GM10266 (cell line): ENCODE data around the gene PPP1R1B.

Experiments
- DNase-seq: peaks from one replicate; pipeline ENCODE4 v3.0.0; 2012; ENCODE audit errors: extremely low spot score
- CTCF ChIP-seq: IDR thresholded peaks from 2 replicates; pipeline ENCODE4 v1.5.1; 2012; ENCODE audit warnings: mild to moderate bottlenecking, low read depth; ENCODE audit not compliant: control insufficient read depth, insufficient read depth; ENCODE audit errors: missing control alignments

The PPP1R1B gene

GRCh38 chr17:39667945-39668924 is 41.5 kb downstream of the PPP1R1B start, which contains the start of gene PNMT:
Gene PNMT, plus strand, starts transcription at chr17:39668453. Its CDS starts 23 bp downstream, at chr17:39668476.
- peak; percentile 79 for TF ChIP-seq CTCF
- peak; percentile 81 for DNase-seq

DNA sequence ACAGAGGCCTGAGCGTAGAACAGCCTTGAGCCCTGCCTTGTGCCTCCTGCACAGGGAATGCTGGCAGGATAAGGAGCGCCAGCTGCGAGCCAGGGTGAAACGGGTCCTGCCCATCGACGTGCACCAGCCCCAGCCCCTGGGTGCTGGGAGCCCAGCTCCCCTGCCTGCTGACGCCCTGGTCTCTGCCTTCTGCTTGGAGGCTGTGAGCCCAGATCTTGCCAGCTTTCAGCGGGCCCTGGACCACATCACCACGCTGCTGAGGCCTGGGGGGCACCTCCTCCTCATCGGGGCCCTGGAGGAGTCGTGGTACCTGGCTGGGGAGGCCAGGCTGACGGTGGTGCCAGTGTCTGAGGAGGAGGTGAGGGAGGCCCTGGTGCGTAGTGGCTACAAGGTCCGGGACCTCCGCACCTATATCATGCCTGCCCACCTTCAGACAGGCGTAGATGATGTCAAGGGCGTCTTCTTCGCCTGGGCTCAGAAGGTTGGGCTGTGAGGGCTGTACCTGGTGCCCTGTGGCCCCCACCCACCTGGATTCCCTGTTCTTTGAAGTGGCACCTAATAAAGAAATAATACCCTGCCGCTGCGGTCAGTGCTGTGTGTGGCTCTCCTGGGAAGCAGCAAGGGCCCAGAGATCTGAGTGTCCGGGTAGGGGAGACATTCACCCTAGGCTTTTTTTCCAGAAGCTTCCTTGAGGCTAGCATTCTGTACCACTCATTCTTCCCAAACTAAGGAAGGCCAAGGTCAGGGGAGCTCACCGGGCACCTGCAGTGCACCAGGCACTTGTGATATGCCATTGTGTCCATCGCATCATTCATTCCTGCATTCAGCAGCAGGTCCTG is 43.4 kb downstream of the PPP1R1B start:
- no peak for TF ChIP-seq CTCF
- DNase-seq: no peak

DNA sequence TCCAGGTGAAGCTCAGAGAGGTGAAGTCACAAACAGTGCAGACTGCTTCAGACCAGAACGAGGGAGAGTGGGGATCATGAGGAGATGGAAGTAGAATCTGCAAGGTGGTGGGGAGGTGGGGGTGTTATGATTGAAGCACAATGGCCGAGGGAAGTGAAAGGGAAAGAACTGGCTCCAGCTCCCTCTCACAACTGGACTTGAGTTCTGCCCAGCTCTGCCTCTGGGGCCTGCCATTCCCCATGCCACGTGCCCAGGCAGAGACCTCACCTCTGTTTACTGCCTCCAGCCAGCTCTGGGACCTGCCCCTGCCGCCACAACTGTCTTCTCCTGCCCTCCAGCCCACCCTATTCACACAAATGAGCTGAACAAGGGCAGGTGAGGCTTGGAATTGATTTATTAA is 44.0 kb downstream of the PPP1R1B start:
- no peak for TF ChIP-seq CTCF
- DNase-seq: no peak

DNA sequence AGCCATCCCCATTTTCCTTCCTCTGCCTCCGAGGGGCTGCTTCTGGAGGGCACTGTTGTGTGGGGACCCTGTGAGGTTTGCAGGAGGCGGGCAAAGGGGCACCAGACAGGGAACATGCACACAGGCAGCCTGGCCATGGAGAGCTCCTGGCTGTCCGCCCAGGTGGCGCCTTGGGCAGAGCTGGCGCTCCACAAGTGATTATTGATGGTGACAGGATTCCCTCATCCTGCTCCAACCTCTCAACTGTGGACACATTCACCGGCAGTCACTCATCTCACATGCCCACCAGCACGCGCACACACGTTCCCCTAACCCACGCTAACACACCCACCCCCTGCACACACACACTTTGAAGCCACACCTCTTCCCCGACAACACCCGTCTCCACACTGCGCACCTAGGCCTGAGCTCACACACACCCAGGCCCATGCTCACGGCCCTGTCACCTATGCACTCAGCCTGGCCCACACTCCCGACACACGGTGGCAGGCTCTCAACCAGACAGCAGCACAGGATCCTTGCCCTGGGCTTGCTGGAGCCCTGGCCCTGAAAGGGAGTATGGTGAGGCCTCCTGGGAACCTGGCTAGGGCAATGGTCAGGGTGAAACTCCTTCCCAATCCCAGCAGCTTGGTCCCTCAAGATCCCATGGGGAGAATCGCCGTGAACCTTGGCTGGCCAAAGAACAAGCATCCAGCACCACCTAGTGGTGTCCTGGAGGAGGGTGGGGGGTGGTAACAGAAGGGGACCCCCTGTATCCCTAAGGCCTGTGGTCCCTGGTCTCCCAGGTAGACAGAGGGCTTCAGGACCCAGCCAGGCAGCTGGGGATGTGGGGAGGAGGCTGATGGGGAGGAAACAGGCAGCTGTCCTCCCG is 45.1 kb downstream of the PPP1R1B start:
- peak; percentile 53 for TF ChIP-seq CTCF
- DNase-seq: no peak

GRCh38 chr17:39672522-39673334 is 46.0 kb downstream of the PPP1R1B start:
- DNase-seq: no peak
- TF ChIP-seq CTCF: no peak

DNA sequence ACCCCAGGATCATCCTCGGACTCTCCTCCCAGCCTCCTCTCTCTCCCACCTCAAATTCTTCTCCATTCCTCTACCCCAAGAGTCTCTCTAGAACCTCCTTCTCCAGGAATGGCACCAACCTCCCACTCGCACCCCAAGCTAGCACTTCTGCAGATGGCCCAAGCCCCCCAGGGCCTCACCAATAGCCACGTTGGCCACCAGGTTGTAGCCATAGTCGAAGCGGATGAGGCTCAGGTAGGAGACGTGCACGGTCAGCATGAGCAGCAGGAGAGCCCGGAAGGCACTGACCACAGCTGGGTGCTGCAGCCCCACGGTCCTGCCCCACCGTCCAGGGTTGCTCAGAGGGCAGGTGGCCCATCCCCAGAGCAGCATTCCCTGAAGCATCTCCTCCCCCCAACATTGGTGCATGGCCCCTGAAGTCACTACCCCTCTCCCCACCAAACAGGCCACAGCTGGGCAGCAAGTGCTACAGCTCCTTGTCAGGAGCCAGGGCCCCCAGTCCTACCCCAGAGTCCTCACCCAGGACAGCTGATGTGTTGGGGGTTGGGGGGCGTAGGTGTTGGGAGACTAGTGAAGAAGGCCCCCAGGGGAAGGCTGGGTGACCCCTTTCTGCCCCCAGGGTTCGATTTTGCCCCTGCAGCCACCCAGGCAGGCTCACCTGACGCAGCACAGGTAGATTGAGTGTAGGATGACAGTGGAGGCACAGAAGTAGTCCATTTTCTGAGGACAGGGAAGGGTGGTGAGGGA is 46.8 kb downstream of the PPP1R1B start:
- no peak for DNase-seq
- TF ChIP-seq CTCF: no peak
